Liver (tissue), 9 donors: Measurements from ENCODE around the gene TBP. TPM values are rescaled to one million over a fixed set of nuclear protein-coding genes. Genes with fewer than 3 reads are reported as not detected.

ENCODE experiments used
- DNase-seq: peaks from one replicate; pipeline ENCODE4 v3.0.0-alpha.2; 2017; ENCODE audit warnings: low spot score
- H3K27ac ChIP-seq, 2 donors: one replicate each; pipeline ENCODE4 v1.7.0; 2013; ENCODE audit warnings: inconsistent platforms in 2 of 2, low read length in 2 of 2, control low read depth in 1 of 2, low read depth in 1 of 2, mild to moderate bottlenecking in 1 of 2
- H3K27me3 ChIP-seq, 4 donors: one replicate each; pipeline versions ENCODE4 v1.6.1 to v1.7.0; 2013; ENCODE audit warnings: low read length in 3 of 4, inconsistent platforms in 1 of 4, mild to moderate bottlenecking in 1 of 4, moderate library complexity in 1 of 4; ENCODE audit not compliant: control insufficient read depth in 4 of 4, insufficient read depth in 4 of 4
- H3K36me3 ChIP-seq, 4 donors: one replicate each; pipeline versions ENCODE4 v1.6.1 to v1.7.0; 2013; ENCODE audit warnings: low read length in 3 of 4, mild to moderate bottlenecking in 3 of 4, low read depth in 1 of 4, moderate library complexity in 1 of 4; ENCODE audit not compliant: control insufficient read depth in 4 of 4, insufficient read depth in 3 of 4
- H3K4me1 ChIP-seq, 4 donors: one replicate each; pipeline versions ENCODE4 v1.6.1 to v1.7.0; 2013; ENCODE audit warnings: low read length in 3 of 4, mild to moderate bottlenecking in 3 of 4, moderate library complexity in 1 of 4; ENCODE audit not compliant: control insufficient read depth in 4 of 4, insufficient read depth in 4 of 4
- H3K4me3 ChIP-seq, 3 donors: one replicate each; pipeline versions ENCODE4 v1.6.1 to v1.7.0; 2013; ENCODE audit warnings: low read length in 3 of 3, control low read depth in 1 of 3, low read depth in 1 of 3, mild to moderate bottlenecking in 1 of 3
- H3K9ac ChIP-seq, 2 donors: one replicate each; pipeline ENCODE4 v1.7.0; 2013; ENCODE audit warnings: low read length in 2 of 2, mild to moderate bottlenecking in 2 of 2, moderate library complexity in 2 of 2, control low read depth in 1 of 2, low read depth in 1 of 2
- H3K9me3 ChIP-seq, 4 donors: one replicate each; pipeline versions ENCODE4 v1.6.1 to v1.7.0; 2013; ENCODE audit warnings: low read length in 3 of 4; ENCODE audit not compliant: control insufficient read depth in 4 of 4
- ATF3 ChIP-seq: IDR thresholded peaks from 2 replicates; pipeline ENCODE4 v1.6.1; 2016; ENCODE audit warnings: antibody characterized with exemption
- CTCF ChIP-seq: fragments of 150-350 bp; IDR thresholded peaks from 2 replicates; pipeline ENCODE4 v1.5.1; 2017; ENCODE audit warnings: improper control_type of control experiment, low read depth, low read length; ENCODE audit not compliant: missing input control
- EGR1 ChIP-seq, 2 donors: IDR thresholded peaks; 2 replicates each; pipeline ENCODE4 v1.6.1; 2016 to 2018; ENCODE audit warnings: antibody characterized with exemption in 2 of 2, low read depth in 2 of 2
- FOXA1 ChIP-seq: IDR thresholded peaks from 2 replicates; pipeline ENCODE4 v1.6.1; 2016; ENCODE audit warnings: antibody characterized with exemption
- FOXA2 ChIP-seq: IDR thresholded peaks from 2 replicates; pipeline ENCODE4 v1.6.1; 2016; ENCODE audit warnings: antibody characterized with exemption
- GABPA ChIP-seq, 2 donors: IDR thresholded peaks in 1 of 2; conservative IDR thresholded peaks in 1 of 2; 2 replicates each; pipeline ENCODE4 v1.6.1; 2016; ENCODE audit warnings: antibody characterized with exemption in 2 of 2, mild to moderate bottlenecking in 1 of 2, moderate library complexity in 1 of 2
- HNF4A ChIP-seq, 2 donors: conservative IDR thresholded peaks; 2 replicates each; pipeline ENCODE4 v1.6.1; 2016; ENCODE audit warnings: antibody characterized with exemption in 2 of 2, mild to moderate bottlenecking in 2 of 2
- HNF4G ChIP-seq: IDR thresholded peaks from 2 replicates; pipeline ENCODE4 v1.6.1; 2016; ENCODE audit warnings: antibody characterized with exemption
- JUND ChIP-seq, 2 donors: IDR thresholded peaks; 2 replicates each; pipeline ENCODE4 v1.6.1; 2016; ENCODE audit warnings: antibody characterized with exemption in 2 of 2
- MAX ChIP-seq: IDR thresholded peaks from 2 replicates; pipeline ENCODE4 v1.6.1; 2016; ENCODE audit warnings: antibody characterized with exemption
- NR2F2 ChIP-seq: IDR thresholded peaks from 2 replicates; pipeline ENCODE4 v1.6.1; 2016; ENCODE audit warnings: antibody characterized with exemption
- RAD21 ChIP-seq, 2 donors: IDR thresholded peaks; 2 replicates each; pipeline ENCODE4 v1.6.1; 2016; ENCODE audit warnings: antibody characterized with exemption in 2 of 2, mild to moderate bottlenecking in 2 of 2
- REST ChIP-seq: IDR thresholded peaks from 2 replicates; pipeline ENCODE4 v1.6.1; 2016; ENCODE audit warnings: antibody characterized with exemption, mild to moderate bottlenecking
- RXRA ChIP-seq, 2 donors: IDR thresholded peaks; 2 replicates each; pipeline ENCODE4 v1.6.1; 2017 to 2018; ENCODE audit warnings: antibody characterized with exemption in 2 of 2, mild to moderate bottlenecking in 1 of 2
- SP1 ChIP-seq: IDR thresholded peaks from 2 replicates; pipeline ENCODE4 v1.6.1; 2018; ENCODE audit warnings: antibody characterized with exemption, mild to moderate bottlenecking
- TAF1 ChIP-seq: conservative IDR thresholded peaks from 2 replicates; pipeline ENCODE4 v1.6.1; 2016; ENCODE audit warnings: antibody characterized with exemption, mild to moderate bottlenecking
- YY1 ChIP-seq: IDR thresholded peaks from 2 replicates; pipeline ENCODE4 v1.6.1; 2016; ENCODE audit warnings: antibody characterized with exemption, mild to moderate bottlenecking
- ZBTB33 ChIP-seq: IDR thresholded peaks from 2 replicates; pipeline ENCODE4 v1.6.1; 2016; ENCODE audit warnings: antibody characterized with exemption
- WGBS: extraction: QIAGEN DNeasy Blood & Tissue Kit; methylation state at CpG from one replicate; pipeline ENCODE4 v1.1.7; 2013; 5-methylcytosine and 5-hydroxymethylcytosine counted together
- polyA plus RNA-seq, 2 donors: library from polyadenylated mRNA; stranded (reverse) in 1 of 2; unstranded in 1 of 2; fragments of 200-250 nt in 1 of 2; fragments of >200 nt in 1 of 2; fragmentation: Nextera tagmentation in 1 of 2; extraction: Ambion mirVana in 1 of 2; gene quantifications; one replicate each; pipeline versions ENCODE4 v1.2.1 to v1.2.3, GENCODE V29; 2013 to 2015
- total RNA-seq, 2 donors: library from RNA; depleted of rRNA; stranded (reverse); fragments of >200 nt; gene quantifications; one replicate each; pipeline ENCODE4 v1.2.3, GENCODE V29; 2014
- donor health status: healthy.
- donor health status: healthy.
- donor health status: healthy.
- donor health status: healthy.
- donor health status: healthy.

Gene TBP
- total RNA-seq (1 to 10 TPM; 7.5 TPM), polyA plus RNA-seq (1 to 10 TPM; 4.5 to 7.1 TPM)

GRCh38 chr6:170554013-170554795 lies at the start of gene TBP:
TBP (plus strand) TSS chr6:170554369; CDS start chr6:170557030, 2,661 bp downstream.
- Histone ChIP-seq H3K4me1 (peaks cover 5 to 47% (median 41%) of the 10 kb centered on the region in 4 donors), H3K36me3 (peaks cover 0 to 2% (median 0%) of the 10 kb centered on the region in 4 donors), H3K9ac (peak within 1 kb of the TSS; percentile 59 to 100), H3K4me3 (peak within 1 kb of the TSS; percentile 88 to 100 (median 91)), H3K9me3 (no peaks in the 10 kb centered on the region), H3K27me3 (no peaks in the 10 kb centered on the region), H3K27ac (peak within 1 kb of the TSS; percentile 80 to 98)
- peak; percentile 97 for DNase-seq
- under 1% methylated on average over 51 of the region's 51 CpGs for WGBS
- peak; percentile 87 for TF ChIP-seq MAX
- TF ChIP-seq FOXA2, result peak; percentile 69
- TF ChIP-seq RAD21 (IDR thresholded peaks at IDR 0.05), result peak in 1 of 2 donors; percentile 12
- peak; percentile 22 for TF ChIP-seq FOXA1
- TF ChIP-seq ATF3, result peak; percentile 61
- peak; percentile 75 for TF ChIP-seq TAF1
- TF ChIP-seq NR2F2, result peak; percentile 99
- no peak for TF ChIP-seq CTCF
- TF ChIP-seq REST, result peak; percentile 68
- peak; percentile 53 to 65 for TF ChIP-seq JUND (IDR thresholded peaks at IDR 0.05)
- peak; percentile 98 for TF ChIP-seq YY1
- peak; percentile 96 to 98 for TF ChIP-seq RXRA (IDR thresholded peaks at IDR 0.05)
- TF ChIP-seq HNF4G, result peak; percentile 37
- TF ChIP-seq SP1, result peak; percentile 91
- peak; percentile 93 for TF ChIP-seq ZBTB33
- peak; percentile 63 to 79 for TF ChIP-seq EGR1 (IDR thresholded peaks at IDR 0.05; ENCODE audit: low read depth in 2 of 2)
- peak; percentile 64 to 75 for TF ChIP-seq HNF4A (conservative IDR thresholded peaks at IDR 0.05)
- TF ChIP-seq GABPA (IDR thresholded peaks at IDR 0.05 in 1 of 2, conservative IDR thresholded peaks at IDR 0.05 in 1 of 2), result peak; percentile 97 to 100
